IPS-NIHi7 (cell line): ENCODE measurements around the gene RPTOR.
"Not testable (repeated sequence)": the region's sequence is repeated elsewhere in the genome, so short reads cannot be mapped to it uniquely, and the experiment has no call there.

Experiments
- DNase-seq: peaks from one replicate; pipeline ENCODE4 v3.0.0; 2012; ENCODE audit warnings: mixed read lengths; ENCODE audit errors: extremely low spot score

RPTOR gene

DNA sequence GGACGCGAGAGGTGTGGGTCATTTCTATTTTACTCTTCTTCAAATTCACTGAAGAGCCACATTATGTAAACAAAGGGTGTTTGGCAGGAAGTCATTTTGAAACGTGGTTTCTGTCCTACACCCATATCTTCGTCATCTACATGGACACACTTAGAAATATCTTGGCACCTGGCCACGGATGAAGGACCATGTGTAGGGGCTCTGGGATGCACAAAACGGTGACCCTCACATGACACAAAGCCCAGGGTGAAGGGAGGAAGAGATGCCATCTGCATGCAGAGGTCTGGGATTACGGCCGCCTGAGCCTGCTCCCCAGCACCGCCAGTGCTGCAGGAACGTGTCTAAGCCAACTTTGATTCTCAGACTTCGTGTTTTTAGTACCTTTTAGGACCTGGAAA is 316.8 kb downstream of the RPTOR start:
- DNase-seq: no peak

DNA sequence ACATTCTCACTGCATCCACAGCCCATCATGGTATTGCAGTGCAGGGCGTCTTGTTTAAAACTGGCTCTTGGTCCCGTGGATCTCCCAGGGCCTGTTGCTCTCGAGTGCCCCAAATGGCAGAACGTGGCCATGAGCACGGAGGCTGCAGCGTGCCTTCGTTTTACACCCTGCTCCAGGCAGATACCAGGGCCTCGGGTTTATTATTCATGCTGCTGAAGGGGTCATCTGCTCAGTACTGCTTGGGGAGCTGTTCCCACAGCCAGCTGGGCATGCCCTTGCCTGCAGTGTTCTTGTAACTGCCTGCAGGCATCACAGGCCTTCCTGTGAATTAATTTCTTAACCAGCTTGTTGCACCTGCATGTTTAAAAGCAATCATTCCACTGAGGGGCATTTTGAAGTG is 317.3 kb downstream of the RPTOR start:
- DNase-seq: peak; percentile 55

- no peak for DNase-seq
Observed at GRCh38 chr17:80862481-80862961, 317.9 kb downstream of the RPTOR start.

DNA sequence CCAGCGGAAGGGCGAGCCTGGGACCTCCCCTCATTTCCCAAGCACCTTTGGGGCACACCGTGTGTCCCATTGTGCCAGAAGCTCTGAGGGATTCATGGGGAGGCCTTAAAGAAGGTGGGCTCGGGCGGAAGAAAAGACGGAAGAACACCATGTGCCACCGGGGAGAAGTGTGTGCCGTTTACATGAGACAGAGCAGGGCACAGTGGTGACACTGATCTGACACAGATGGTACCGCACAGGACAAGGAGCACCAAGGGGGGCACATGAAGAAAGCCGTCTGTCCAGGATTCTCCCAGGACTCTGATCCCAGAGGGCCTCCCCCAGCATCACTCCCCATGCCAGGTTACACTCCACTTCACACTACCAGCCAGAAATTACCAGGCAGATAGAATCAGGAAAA is 318.3 kb downstream of the RPTOR start:
- DNase-seq: no peak

GRCh38 chr17:80863626-80864025 is 319.0 kb downstream of the RPTOR start:
- no peak for DNase-seq

- no peak for DNase-seq
Observed at GRCh38 chr17:80864751-80865150, 320.1 kb downstream of the RPTOR start.

DNA sequence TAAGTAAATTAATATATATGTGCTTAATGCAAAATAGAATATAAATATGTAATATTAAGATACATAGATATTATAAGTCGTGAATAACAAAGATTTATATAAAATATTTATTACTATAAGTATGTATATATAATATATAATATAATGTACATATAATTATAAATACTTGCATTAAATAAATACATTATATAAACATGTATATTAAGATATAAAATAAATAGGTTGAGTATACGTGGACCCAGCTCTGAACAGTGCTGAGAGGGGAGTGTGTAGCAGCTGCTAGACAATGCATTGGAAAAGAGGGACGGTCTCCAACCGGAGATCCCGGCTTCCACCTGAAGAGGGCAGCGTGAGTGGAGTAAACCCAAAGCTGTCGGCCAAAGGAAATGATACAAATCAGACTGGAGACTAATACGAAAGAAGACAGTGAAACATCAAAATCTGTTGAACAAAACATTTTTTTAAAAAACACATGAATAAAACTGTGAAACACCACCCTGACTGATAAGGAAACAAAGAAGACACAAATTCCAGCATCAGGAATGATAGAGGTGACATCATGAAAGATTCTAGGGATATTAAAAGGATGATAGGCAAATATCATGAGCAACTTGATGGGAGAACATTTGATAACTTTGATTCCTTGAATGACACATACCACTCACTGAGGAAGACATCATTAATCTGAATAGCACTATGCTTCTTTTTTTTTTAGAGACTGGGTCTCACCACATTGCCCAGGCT is 321.6 kb downstream of the RPTOR start:
- peak; percentile 71 for DNase-seq

DNA sequence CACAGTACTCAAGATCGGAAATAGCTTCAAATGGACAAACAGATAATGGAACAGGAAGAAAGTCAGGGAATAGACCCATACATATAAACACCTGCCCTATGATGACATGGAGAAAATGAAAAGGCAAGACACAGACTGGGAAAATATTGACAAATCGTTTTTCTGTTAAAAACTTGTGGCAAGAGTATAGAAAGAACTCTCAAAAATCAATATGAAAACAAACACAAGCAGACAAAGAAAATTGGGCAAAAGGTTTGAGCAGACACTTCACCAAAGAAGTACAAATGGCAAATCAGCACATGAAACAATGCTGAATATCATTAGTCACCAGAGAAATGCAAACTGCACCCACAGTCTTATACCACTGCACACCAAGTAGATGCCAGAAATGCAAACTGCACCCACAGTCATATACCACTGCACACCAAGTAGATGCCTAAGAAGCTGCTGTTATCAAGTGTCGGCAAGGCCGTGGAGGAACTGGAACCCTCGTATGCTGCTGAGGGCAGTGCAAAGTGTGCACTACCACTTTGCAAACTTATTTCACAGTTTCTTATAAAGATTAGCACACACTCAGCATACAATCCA is 323.5 kb downstream of the RPTOR start:
- DNase-seq: no peak

- DNase-seq: no peak
Observed at GRCh38 chr17:80869481-80870145, 325.0 kb downstream of the RPTOR start.

GRCh38 chr17:80870401-80870800 is 325.8 kb downstream of the RPTOR start:
- DNase-seq: no peak

DNA sequence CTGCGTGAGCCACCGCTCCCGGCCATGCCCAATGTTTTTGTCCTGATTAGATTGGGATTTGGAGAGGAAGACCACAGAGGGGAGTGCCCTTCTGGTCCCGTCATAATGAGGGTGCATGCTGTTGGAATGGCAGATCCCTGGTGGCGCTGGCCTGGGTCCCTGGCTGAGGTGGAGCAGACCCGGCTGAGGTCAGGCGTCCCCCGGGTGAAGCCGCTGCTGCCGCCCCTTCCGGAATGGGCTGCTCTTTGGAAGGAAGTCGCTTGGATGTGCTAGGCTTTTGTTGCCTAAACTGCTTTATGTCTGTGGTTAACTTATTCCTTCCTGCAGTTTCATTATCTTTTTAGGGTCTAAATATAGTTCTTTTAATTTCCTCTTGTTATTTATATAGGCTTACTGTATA is 326.7 kb downstream of the RPTOR start:
- no peak for DNase-seq

GRCh38 chr17:80872001-80872500 is 327.4 kb downstream of the RPTOR start:
- DNase-seq: no peak

DNA sequence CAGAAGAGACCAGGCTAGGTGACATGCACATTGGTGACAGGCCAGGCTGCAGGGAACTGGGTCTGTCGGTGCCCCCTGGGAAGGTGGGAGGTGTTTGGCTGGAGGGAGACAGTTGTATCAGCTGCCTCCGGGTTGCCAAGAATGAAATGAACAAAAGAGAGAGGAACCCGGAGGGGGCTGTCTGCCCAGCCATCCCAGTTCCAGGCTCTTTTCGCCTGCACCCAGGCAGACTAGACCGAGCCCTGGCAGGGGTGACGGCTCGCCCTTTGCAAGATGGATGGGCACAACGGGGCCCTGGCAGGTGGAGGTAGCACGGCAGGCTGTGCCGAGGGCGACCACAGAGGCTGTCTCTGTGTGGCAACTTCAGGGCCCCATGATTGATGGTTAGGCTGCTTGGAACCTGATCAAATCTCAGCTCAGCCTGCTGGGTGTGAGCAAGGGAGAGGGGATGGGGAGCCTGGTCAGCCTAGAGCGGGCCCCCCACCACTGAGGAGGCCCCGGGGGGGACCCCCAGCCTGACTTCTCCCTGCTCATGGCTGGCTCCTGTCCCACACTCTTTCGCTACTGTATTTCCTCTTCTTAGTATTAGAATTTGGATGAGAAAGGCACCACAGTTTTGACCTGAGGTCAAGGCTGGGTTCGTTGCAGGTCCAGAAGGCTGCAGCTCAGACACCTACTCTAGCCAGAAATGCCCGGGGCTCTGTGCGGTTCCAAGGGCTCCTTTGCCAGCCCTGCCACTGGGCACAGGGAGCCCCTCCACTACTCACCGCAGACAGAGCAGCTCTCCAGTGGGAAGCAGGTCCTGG is 328.1 kb downstream of the RPTOR start:
- DNase-seq: no peak

GRCh38 chr17:80873307-80873951 is 328.8 kb downstream of the RPTOR start:
- DNase-seq: peak; percentile 76

DNA sequence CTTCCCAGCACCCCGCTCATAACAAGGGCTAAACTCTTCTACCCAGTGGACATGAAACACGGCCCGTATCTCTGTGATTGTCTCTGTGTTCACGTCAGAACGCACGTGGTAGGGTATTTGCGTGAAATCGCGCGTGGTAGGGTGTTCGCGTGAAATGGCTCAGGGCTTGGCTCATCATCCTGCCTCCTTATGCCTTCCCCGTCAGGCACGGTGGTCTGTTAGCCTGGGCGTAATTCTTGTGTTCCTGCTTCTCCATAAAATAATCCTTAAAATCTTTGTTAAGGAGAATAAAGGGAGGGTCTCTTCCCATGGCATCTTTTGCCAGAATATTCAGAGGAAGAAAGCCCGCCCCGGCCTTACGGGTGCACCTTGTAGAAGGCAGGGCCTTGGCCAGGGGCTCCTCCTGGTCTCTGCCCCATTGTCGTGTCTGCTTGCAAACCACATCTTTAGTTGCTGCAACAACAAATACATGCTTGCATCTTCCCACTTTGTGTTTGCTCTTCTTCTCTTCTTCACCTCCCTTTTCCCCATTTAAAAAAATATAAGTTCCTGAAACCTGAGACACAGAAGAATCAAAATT is 330.3 kb downstream of the RPTOR start:
- DNase-seq: no peak

DNA sequence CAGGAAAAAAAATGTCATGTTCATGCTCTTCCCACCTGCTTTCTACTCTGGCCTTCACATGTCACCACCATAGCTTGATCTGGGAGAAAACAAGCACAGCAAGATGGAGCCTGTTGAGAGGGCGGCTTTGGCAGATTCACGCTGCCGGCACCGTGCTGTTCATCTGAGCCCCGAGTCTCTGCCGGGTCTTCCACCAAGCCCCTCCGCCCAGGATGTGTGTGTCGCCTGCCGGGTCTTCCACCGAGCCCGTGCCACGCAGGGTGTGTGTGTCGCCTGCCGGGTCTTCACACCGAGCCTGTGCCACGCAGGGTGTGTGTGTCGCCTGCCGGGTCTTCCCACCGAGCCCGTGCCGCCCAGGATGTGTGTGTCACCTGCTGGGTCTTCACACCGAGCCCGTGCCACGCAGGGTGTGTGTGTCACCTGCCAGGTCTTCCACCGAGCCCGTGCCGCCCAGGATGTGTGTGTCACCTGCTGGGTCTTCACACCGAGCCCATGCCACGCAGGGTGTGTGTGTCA is 330.9 kb downstream of the RPTOR start:
- DNase-seq: not testable (repeated sequence)

DNA sequence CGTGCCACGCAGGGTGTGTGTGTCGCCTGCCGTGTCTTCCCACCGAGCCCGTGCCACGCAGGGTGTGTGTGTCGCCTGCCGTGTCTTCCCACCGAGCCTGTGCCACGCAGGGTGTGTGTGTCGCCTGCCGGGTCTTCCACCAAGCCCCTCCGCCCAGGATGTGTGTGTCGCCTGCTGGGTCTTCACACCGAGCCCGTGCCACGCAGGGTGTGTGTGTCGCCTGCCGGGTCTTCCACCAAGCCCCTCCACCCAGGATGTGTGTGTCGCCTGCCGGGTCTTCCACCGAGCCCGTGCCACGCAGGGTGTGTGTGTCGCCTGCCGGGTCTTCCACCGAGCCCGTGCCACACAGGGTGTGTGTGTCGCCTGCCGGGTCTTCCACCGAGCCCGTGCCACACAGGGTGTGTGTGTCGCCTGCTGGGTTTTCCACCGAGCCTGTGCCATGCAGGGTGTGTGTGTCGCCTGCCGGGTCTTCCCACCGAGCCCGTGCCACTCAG is 331.9 kb downstream of the RPTOR start:
- not testable (repeated sequence) for DNase-seq

DNA sequence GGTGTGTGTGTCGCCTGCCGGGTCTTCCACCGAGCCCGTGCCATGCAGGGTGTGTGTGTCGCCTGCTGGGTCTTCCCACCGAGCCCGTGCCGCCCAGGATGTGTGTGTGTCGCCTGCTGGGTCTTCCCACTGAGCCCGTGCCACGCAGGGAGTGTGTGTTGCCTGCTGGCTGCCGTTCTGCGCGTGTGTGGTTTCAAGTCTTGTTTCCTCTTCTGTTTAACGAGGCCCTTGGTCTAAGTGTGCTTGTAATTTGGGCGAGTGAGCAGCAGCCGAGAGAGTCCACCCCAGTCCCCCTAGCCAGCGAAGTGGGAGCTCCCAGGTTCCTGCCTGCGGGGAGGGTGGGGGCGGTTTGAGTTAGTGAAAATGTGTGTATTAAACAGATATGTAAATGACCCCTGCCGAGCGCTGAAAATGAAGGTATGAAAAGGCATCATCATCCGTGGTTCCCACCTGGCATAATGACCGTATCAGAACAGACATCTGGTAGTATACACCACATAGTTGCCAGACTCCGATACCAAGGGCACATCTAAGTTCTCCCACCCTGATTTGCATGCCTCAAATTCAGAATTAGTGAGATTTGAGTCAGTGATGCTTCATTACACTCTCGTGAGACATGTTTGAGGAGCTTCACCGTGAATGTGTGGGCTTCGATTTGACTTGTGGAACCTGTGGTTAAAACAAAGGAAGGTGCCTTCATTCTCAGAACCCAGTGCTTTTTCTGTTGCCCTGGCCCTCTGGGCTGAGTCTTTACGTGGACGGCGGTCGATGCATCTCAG is 332.5 kb downstream of the RPTOR start:
- DNase-seq: no peak

DNA sequence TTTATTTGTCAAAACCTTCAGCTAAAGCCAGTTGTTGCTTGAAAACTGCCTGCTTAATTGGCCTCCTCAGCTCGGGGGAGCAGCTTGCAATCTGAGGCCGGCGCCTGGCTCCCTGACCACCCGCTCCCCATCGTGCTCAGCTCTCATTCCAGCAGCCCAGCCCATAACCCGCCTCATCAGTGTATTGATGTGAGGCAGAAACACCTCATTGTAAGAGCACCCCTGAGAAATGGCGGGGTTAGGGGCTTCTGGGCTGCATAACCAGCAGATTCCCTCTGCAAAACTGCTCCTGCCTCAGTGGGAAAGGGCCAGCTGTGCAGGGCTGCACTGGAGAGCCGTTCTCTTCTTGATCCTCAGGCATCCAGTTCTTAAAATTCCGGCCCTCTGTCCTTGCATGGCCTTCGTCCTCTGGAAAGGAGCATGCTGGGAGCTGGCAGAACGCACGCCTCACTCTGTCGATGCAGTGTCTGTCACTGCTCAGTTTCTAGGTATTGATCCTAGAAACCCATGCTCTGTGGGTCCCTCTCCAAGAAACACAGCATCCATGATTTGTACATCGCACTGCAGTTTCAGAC is 333.2 kb downstream of the RPTOR start:
- no peak for DNase-seq
